Fibroblast of mammary gland (primary cell): ENCODE measurements around the gene PCDHGB2.
A peak's percentile ranks its signal among the peaks of the same experiment; 100 is the strongest.
"Not testable (repeated sequence)": the region's sequence is repeated elsewhere in the genome, so short reads cannot be mapped to it uniquely, and the experiment has no call there.

ENCODE experiments used
- DNase-seq: peaks from one replicate; pipeline ENCODE4 v3.0.0-alpha.2; 2010; ENCODE audit warnings: low read depth
- H3K4me3 ChIP-seq: 2 replicates; pipeline ENCODE4 v1.5.1; 2011; ENCODE audit warnings: low read depth, mild to moderate bottlenecking, low read length, moderate library complexity; ENCODE audit not compliant: control insufficient read depth
- CTCF ChIP-seq: conservative IDR thresholded peaks from 2 replicates; pipeline ENCODE4 v1.5.1; 2011; ENCODE audit warnings: low read depth, low read length, inconsistent platforms; ENCODE audit not compliant: control insufficient read depth, insufficient read depth

The PCDHGB2 gene

GRCh38 chr5:141326088-141326854 is 33.5 kb upstream of the PCDHGB2 start:
- peak; percentile 71 for DNase-seq
- peak; percentile 78 for TF ChIP-seq CTCF
- peak overlapping the region; percentile 47 for H3K4me3 ChIP-seq

- no peak for TF ChIP-seq CTCF
- DNase-seq: no peak
- H3K4me3 ChIP-seq: no peak overlapping the region
These were observed 31.6 kb upstream of the PCDHGB2 start for GRCh38 chr5:141328231-141328630.

- peak within 1 kb of the TSS; percentile 31 for H3K4me3 ChIP-seq
- TF ChIP-seq CTCF: peak; percentile 57
- DNase-seq: peak; percentile 64
These were observed 29.3 kb upstream of the PCDHGB2 start, which contains the start of gene PCDHGA1 for GRCh38 chr5:141330299-141331080. TSS of gene PCDHGA1 (plus strand) at chr5:141330514.

- H3K4me3 ChIP-seq, DNase-seq: not testable (repeated sequence)
These were observed 27.2 kb upstream of the PCDHGB2 start for GRCh38 chr5:141332571-141332970.

GRCh38 chr5:141338538-141339306 is 21.1 kb upstream of the PCDHGB2 start, which contains the start of gene PCDHGA2:
TSS of gene PCDHGA2 (plus strand) at chr5:141338760.
- peak; percentile 68 for DNase-seq
- peak; percentile 68 for TF ChIP-seq CTCF
- H3K4me3 ChIP-seq: peak within 1 kb of the TSS; percentile 20

GRCh38 chr5:141340781-141341354 is 18.9 kb upstream of the PCDHGB2 start:
- H3K4me3 ChIP-seq, DNase-seq: not testable (repeated sequence)

- no peak overlapping the region for H3K4me3 ChIP-seq
- DNase-seq: no peak
- TF ChIP-seq CTCF: no peak
These were observed 17.0 kb upstream of the PCDHGB2 start for GRCh38 chr5:141342773-141343172.
